SK-N-SH (cell line): ENCODE measurements around the gene SLBP.
"Not testable (repeated sequence)": the region's sequence is repeated elsewhere in the genome, so short reads cannot be mapped to it uniquely, and the experiment has no call there.

Experiments
- CTCF ChIP-seq: fragments of 200-600 bp; sonication (generic); IDR thresholded peaks from 2 replicates; pipeline ENCODE4 v1.6.1; 2017; ENCODE audit warnings: antibody characterized with exemption, mild to moderate bottlenecking, moderate library complexity
- EZH2phosphoT487 ChIP-seq: fragments of 200-600 bp; sonication (generic); IDR thresholded peaks from 2 replicates; pipeline ENCODE4 v1.6.1; 2017; ENCODE audit warnings: low read depth, mixed run types, mild to moderate bottlenecking, antibody characterized with exemption, moderate library complexity, borderline replicate concordance
- RAD21 ChIP-seq: IDR thresholded peaks from 2 replicates; pipeline ENCODE4 v1.6.1; 2012; ENCODE audit warnings: mild to moderate bottlenecking, low read length
- REST ChIP-seq: IDR thresholded peaks from 2 replicates; pipeline ENCODE4 v1.6.1; 2012; ENCODE audit warnings: mild to moderate bottlenecking, low read depth, low read length, moderate library complexity
- USF1 ChIP-seq: IDR thresholded peaks from 2 replicates; pipeline ENCODE4 v1.4.0; 2012; ENCODE audit warnings: low read depth, borderline replicate concordance
- USF2 ChIP-seq: fragments of 150-350 bp; IDR thresholded peaks from 2 replicates; pipeline ENCODE4 v1.6.1; 2017; ENCODE audit warnings: antibody characterized with exemption, low read length, low read depth, borderline replicate concordance
- ZBTB33 ChIP-seq: IDR thresholded peaks from 2 replicates; pipeline ENCODE4 v1.4.0; 2012; ENCODE audit warnings: low read depth, borderline replicate concordance

- not testable (repeated sequence) for TF ChIP-seq EZH2phosphoT487, REST, USF1, CTCF, ZBTB33, RAD21, USF2
Measured at GRCh38 chr4:1701671-1702070, 10.4 kb downstream of the SLBP start.
